KOPT-K1 (cell line): ENCODE results near the gene MEGF8.

Source experiments
- H3K27ac ChIP-seq: fragments of 200-600 bp; sonication (generic); 2 replicates; pipeline ENCODE4 v1.5.1; 2016; ENCODE audit warnings: antibody characterized with exemption, mild to moderate bottlenecking, low read depth, low read length; ENCODE audit not compliant: poor library complexity, severe bottlenecking
- H3K36me3 ChIP-seq: fragments of 200-600 bp; sonication (generic); 2 replicates; pipeline ENCODE4 v1.5.1; 2017; ENCODE audit warnings: antibody characterized with exemption, mild to moderate bottlenecking, low read length, moderate library complexity; ENCODE audit not compliant: insufficient read depth
- H3K9me3 ChIP-seq: fragments of 200-600 bp; sonication (generic); 2 replicates; pipeline ENCODE4 v1.5.1; 2017; ENCODE audit warnings: antibody characterized with exemption, low read length, mild to moderate bottlenecking; ENCODE audit not compliant: insufficient read depth, poor library complexity, severe bottlenecking

Gene MEGF8

GRCh38 chr19:42424345-42424707 lies 98.9 kb downstream of the MEGF8 start:
- H3K36me3 ChIP-seq: no peaks in the 10 kb centered on the region
- no peak overlapping the region for H3K27ac ChIP-seq
- no peaks in the 10 kb centered on the region for H3K9me3 ChIP-seq

- Histone ChIP-seq H3K9me3 (no peaks in the 10 kb centered on the region), H3K27ac (no peak overlapping the region), H3K36me3 (no peaks in the 10 kb centered on the region)
These were observed 99.3 kb downstream of the MEGF8 start for GRCh38 chr19:42424712-42425131.

DNA sequence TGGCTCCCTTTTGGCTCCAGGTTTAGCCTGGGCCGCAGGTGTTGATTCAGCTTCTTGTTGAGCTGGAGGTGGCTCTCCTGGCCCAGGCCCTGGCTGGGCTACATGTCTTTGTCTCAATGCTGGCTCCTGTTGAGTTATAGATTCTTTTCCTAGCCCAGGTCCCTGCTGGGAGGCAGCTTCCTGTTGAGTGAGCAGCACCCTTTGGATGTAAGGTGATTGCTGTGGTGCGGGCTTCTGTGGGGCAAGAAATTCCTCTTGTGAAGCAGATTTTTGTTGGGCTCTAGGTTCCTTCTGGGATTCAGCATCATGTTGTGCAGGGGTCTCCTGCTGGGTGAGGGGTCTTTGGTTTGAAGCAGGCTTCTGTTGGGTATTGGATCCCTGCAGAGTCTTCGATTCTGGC lies 101.2 kb downstream of the MEGF8 start:
- Histone ChIP-seq H3K27ac (no peak overlapping the region), H3K9me3 (no peaks in the 10 kb centered on the region), H3K36me3 (no peaks in the 10 kb centered on the region)

DNA sequence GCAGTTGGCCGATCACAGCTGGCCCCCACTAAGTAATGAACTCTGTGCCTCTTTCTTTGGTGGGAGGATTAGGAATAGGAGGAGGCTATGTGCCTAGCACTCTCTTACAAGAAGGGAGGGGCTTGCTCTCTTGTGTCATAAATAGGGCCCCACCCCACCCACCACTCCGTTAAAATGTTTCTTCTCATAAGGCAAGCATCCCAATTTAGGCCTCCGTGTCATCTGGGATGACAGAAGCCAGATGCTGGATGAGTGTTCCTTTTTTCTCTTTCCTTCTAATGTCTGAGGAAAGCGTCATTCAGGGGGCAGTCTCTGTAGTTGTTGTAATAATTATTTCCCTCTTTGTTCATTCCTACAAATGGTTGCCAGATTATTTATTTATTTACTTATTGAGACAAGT lies 101.9 kb downstream of the MEGF8 start, which contains the start of gene LIPE:
TSS of gene LIPE (minus strand) at position 76 of the 400 bp plus-strand sequence. CDS start 239 bp downstream, outside the sequence.
- no peaks in the 10 kb centered on the region for H3K36me3 ChIP-seq
- H3K9me3 ChIP-seq: no peaks in the 10 kb centered on the region

More for the DNA sequence above, 101.9 kb downstream of the MEGF8 start, which contains the start of gene LIPE:
- H3K27ac ChIP-seq: no peak within 1 kb of the TSS
